Ecto neural progenitor cell (in vitro differentiated cells): ENCODE data around the gene AMER2.

Experiments
- DNase-seq: peaks from one replicate; pipeline ENCODE4 v3.0.0-alpha.2; 2018; ENCODE audit warnings: low spot score

The AMER2 gene

GRCh38 chr13:25151626-25152195 is 20.4 kb downstream of the AMER2 start:
- no peak for DNase-seq

DNA sequence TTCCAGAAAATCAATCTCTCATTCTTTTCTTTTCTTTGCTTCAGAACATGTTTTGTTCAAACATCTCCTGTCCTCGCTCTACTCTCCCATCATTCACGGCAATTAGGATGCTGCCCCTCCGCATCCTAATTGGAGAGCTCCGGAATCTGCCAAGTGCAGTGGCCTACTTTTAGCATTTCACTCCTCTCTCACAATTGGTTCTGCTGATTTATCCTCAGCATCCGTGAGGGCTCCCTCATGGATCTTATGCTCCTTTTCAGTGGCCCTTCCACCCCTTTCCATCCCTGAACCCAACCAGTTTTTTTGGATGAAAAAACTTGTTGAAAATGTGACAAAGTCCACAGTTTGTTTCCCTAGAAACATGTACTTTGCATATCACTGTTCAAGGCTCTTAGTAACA is 22.4 kb downstream of the AMER2 start:
- DNase-seq: no peak

DNA sequence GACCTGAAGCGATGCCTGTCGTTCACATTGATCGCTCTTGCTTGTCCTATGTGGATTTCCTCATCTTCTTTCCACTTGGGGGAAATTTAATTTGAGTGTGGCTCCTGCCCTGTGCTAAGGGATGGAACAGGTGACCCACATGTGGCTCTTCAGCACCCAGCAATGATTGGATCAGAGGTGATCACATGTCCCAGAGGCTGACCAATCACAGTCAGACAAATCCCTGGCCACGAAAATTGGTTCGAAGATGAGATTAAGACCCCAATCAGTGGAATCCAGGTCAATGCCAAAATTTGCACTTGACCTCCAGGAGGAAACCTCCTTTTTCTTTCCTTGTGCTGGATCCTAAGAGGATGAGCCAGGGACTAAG is 23.7 kb downstream of the AMER2 start:
- DNase-seq: no peak

- DNase-seq: no peak
These were observed 24.3 kb downstream of the AMER2 start for GRCh38 chr13:25147638-25148401.

GRCh38 chr13:25143706-25144105 is 28.4 kb downstream of the AMER2 start:
- no peak for DNase-seq

GRCh38 chr13:25141042-25141441 is 31.0 kb downstream of the AMER2 start:
- no peak for DNase-seq

GRCh38 chr13:25137788-25138115 is 34.3 kb downstream of the AMER2 start:
- no peak for DNase-seq

DNA sequence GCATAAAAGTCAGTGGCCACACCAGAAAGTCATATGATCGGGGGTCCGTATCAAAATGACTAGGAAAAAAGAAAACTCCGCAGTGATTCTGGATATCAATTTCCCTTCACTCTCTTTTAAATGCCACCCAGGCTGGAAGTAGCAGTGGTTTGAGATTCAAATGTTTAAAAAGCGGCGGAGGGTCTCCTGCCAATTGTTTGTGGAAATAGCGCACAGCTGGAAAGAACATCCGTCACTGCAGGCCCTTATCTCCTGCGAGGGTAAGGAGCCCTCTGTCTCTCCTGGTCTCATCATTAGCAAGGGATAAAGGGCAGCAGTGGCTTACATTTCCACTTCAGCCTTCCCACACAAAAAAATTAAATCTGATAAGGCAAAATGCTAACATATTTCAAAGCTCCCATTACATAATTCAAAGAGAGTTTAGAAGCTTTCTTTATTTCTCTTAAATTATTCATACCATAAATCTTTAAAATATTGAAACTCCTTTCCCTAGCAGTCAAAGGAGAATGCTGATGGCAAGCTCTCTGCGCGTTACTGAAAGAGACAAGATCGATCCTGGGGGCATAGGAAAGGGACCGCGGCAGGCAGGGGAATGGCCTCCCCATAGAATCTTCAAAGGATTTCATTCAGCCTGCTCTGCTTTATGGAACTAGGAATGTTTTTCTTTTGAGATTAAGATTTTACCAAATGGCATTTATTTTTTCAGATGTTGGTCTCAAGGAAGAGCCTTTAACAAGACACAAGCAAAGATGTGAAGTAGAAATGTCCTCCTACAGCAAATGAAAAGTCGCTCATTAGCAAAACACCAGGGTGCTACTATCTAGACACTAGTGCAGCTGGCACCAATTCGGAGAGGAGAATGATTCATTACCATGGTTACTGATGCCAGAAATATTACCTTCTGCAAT is 35.0 kb downstream of the AMER2 start:
- no peak for DNase-seq

DNA sequence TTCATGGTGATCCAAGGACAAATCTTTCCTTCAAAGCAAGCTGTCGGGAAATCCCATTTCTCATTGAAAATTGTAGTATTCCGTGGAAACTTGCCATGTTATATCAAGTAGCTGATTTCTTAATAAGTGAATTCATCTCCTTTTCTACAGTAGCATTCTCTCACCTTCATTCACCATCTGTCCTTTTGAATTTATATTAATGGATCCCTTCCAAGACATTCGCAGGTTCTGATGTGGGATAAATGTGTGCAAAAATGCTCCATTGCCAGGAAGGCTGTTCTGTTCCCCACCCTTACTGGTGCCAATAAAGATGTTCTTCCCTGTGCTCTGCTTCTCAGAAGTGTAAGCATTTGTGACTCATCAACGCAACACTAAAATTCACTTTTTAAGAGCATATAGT is 36.2 kb downstream of the AMER2 start:
- DNase-seq: no peak

DNA sequence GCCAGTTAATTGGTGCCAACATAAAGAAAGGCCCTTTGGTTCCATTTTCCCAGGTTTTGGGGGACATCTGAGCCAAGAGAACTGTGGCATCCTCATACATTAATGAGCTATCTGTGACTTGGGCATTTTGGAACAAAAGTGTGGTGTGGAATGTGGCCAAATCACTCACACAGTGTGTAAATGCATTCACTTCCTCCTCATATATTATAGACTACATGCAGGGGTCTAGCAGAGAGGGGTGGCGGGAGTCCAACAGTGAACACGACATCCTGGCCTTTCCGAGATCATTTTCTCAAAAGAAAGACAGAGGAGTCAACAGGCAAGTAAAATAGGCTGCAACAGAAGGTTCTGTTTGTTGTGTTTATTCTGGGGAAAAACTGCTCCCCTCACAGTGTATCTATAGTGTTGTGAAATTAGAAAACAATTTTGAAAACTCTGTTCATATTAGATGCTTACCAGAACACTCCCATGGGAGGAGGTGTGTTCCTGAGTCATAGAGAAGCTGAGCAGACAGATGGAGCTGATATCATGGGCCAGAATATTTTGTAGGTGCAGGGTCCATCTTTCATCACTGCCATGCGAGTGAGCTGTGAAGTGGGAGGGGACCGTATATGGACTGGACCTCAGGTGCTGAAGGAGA is 39.2 kb downstream of the AMER2 start:
- no peak for DNase-seq

DNA sequence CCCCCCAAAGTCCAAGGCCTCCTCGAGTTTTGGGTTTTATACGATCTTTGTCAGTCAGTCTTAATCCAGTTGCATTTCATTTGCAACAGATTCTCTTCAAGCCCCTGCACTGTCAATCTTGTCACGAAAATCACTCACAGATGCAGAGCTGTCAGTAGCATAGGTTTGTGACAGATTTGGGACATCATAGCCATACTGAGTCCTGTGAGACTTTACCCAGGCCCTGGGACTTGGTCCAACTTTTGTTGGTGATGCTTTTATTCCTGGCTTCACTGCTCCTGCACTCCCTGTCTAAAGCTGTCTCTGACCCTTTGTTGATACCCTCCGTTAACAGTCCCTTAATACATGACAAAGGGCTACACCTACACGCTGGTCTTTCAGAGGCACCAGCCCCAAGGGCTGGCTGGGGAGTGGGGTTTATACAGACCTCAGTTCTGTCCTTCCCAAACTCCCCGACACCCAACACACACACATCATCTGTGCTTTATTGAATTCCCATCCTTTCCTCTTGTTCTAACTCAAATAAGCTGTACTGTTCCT is 40.1 kb downstream of the AMER2 start:
- DNase-seq: no peak

- no peak for DNase-seq
These were observed 41.1 kb downstream of the AMER2 start for GRCh38 chr13:25130944-25131343.

GRCh38 chr13:25118378-25118905 is 53.6 kb downstream of the AMER2 start:
- no peak for DNase-seq

DNA sequence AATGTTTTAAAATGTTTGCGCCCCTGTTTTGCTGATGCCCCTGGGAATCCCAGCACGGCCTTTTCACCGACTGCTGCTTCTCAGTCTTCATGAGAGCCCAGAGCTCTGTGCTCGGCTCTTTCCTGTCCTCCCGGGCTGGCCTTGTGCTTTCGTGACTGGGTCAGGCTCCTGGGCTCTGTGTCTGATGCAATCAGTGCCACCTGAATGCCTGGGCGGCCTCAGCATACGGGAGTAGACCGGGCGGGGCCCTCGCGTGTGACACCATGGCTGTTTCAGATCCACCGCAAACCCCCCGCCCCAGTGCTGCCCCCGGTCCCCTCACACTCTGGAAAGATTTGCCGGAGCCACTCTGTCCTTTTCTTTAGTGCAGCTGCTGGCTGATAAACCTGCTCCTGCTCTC is 54.8 kb downstream of the AMER2 start:
- no peak for DNase-seq

DNA sequence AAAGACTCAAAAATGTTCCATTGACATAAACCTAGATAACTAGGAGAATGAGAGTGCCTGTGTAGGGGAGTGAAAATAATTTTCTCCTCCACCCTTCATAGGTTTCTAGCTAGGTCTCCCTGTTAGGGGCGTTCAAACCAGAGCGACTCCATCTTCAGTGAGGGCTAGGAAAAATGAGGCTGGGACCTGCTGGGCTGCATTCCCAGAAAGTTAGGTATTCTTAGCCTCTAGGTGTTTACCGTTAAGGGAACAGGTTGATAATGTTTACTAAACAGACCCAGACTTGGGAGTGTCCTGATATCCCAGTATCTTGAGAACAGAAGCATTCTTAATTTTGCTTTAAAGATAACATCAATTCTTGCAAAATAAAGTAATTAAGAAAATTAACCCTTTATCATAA is 56.0 kb downstream of the AMER2 start:
- no peak for DNase-seq

GRCh38 chr13:25114220-25114619 is 57.9 kb downstream of the AMER2 start:
- DNase-seq: peak; percentile 84

DNA sequence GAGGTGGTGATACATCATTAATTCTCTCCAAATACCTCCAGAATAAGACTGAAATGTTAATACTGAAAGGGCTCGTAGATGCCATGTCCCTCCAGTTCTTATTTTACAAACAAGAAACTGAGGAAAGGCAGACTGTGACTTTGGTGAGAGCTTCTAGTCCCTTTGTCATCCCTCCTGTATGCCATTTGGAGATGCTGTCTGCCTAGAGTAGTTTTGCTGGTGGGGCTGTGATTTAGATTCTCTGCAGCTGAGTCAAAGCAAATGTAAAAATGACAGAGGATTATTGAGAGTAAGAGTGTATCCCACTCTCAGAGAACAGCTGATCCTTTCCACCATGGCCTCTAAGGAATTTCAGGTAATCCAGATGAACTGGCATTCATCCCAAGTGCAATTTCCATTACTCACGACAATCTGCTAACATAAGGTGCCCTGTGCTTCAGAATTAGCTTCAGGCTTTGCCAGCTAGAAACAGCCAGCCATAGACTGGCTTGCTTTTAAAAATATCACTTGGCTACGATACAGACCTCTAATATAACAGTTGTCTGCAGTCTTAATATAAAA is 59.3 kb downstream of the AMER2 start:
- DNase-seq: no peak
